ENCODE data around the gene HDHD2.
"Not testable (repeated sequence)": the region's sequence is repeated elsewhere in the genome, so short reads cannot be mapped to it uniquely, and the experiment has no call there.

HDHD2 gene

GRCh38 chr18:47150029-47150823, at the start of gene HDHD2:
TSS of gene HDHD2 (minus strand) at chr18:47150500. CDS start at chr18:47136439, 14,061 bp downstream.
- Histone ChIP-seq H3K9me3 (ENCODE audit: low read length) (no peaks in the 10 kb centered on the region), H3K4me1 (ENCODE audit: insufficient read depth, low read length) (peaks cover 16% of the 10 kb centered on the region), H2AFZ (ENCODE audit: low read depth, low read length) (peak within 1 kb of the TSS; percentile 56), H3K27me3 (ENCODE audit: insufficient read depth, low read length) (no peaks in the 10 kb centered on the region), H3K36me3 (ENCODE audit: insufficient read depth, low read length) (peaks cover 15% of the 10 kb centered on the region), H3K4me3 (ENCODE audit: low read length) (peak within 1 kb of the TSS; percentile 91)

- not testable (repeated sequence) for H3K4me3 ChIP-seq (ENCODE audit: low read length); H2AFZ ChIP-seq (ENCODE audit: low read depth, low read length); H3K36me3 ChIP-seq (ENCODE audit: insufficient read depth, low read length); H3K9me3 ChIP-seq (ENCODE audit: low read length); H3K4me1 ChIP-seq (ENCODE audit: insufficient read depth, low read length); H3K27me3 ChIP-seq (ENCODE audit: insufficient read depth, low read length)
These were observed 45.7 kb upstream of the HDHD2 start for GRCh38 chr18:47195961-47196360.

DNA sequence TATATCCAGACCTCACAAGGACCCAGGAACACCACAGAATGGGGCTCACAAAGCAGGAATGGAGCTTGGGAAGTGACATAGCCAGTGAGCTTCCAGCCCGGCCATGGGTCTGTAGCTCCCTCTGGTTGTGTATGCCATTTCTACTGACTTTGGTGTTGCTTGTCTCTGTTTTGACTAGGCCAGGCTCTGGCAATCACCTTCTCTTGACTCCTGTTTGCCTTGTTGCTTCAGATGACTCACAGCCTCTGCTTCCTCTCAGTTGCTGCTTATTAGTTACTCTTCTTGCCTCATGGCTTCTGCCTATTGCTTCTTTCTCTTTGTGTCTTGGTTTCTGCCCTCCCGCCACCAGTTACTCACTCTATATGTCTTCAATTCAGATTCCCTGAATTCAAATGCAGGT, 41.7 kb upstream of the HDHD2 start:
- Histone ChIP-seq H2AFZ (ENCODE audit: low read depth, low read length) (no peak overlapping the region), H3K9me3 (ENCODE audit: low read length) (no peaks in the 10 kb centered on the region), H3K4me1 (ENCODE audit: insufficient read depth, low read length) (no peaks in the 10 kb centered on the region), H3K36me3 (ENCODE audit: insufficient read depth, low read length) (no peaks in the 10 kb centered on the region), H3K27me3 (ENCODE audit: insufficient read depth, low read length) (no peaks in the 10 kb centered on the region), H3K4me3 (ENCODE audit: low read length) (no peak overlapping the region)

- Histone ChIP-seq H3K9me3 (ENCODE audit: low read length) (peaks cover 6% of the 10 kb centered on the region), H3K4me1 (ENCODE audit: insufficient read depth, low read length) (no peaks in the 10 kb centered on the region), H3K27me3 (ENCODE audit: insufficient read depth, low read length) (peaks cover 2% of the 10 kb centered on the region), H2AFZ (ENCODE audit: low read depth, low read length) (no peak overlapping the region), H3K4me3 (ENCODE audit: low read length) (no peak overlapping the region), H3K36me3 (ENCODE audit: insufficient read depth, low read length) (no peaks in the 10 kb centered on the region)
These were observed 37.4 kb upstream of the HDHD2 start for GRCh38 chr18:47187721-47188120.

DNA sequence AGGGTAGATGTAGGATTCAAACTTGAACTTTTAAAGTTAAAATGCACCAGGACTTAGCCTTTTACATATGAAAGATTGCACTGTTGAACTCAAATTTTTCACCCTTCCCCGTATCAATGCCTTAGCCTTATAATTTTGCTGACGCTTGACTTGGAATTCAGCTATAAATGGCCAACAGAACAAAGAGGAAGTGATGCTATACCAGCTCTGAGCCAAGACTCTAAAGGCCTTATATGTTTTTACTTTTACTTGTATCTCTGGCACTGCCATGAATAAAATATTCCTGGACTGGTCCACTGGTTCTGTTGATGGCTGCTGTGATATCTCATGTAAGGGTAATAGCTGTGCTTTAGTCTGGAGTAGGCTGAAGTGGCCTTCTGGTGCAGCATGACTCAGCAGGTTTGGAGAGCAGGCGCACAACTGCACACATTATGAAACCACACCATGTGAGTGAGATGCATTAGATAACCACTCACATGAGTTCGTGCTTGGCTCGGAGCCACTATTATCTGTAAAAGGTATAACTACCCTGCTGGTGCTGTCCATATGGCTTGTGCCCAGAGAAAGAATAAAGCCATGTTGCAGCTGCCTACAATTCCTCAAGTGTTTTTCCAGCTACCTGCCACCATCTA, 34.2 kb upstream of the HDHD2 start:
- Histone ChIP-seq H3K4me3 (ENCODE audit: low read length) (no peak overlapping the region), H2AFZ (ENCODE audit: low read depth, low read length) (no peak overlapping the region), H3K27me3 (ENCODE audit: insufficient read depth, low read length) (peaks cover 13% of the 10 kb centered on the region), H3K36me3 (ENCODE audit: insufficient read depth, low read length) (no peaks in the 10 kb centered on the region), H3K9me3 (ENCODE audit: low read length) (peaks cover 6% of the 10 kb centered on the region), H3K4me1 (ENCODE audit: insufficient read depth, low read length) (no peaks in the 10 kb centered on the region)

GRCh38 chr18:47182156-47182555, 31.9 kb upstream of the HDHD2 start:
- H2AFZ ChIP-seq (ENCODE audit: low read depth, low read length); H3K4me1 ChIP-seq (ENCODE audit: insufficient read depth, low read length); H3K9me3 ChIP-seq (ENCODE audit: low read length); H3K4me3 ChIP-seq (ENCODE audit: low read length); H3K36me3 ChIP-seq (ENCODE audit: insufficient read depth, low read length): not testable (repeated sequence)
- peaks cover 14% of the 10 kb centered on the region for H3K27me3 ChIP-seq (ENCODE audit: insufficient read depth, low read length)

GRCh38 chr18:47180765-47181164, 30.5 kb upstream of the HDHD2 start:
- Histone ChIP-seq H2AFZ (ENCODE audit: low read depth, low read length) (no peak overlapping the region), H3K27me3 (ENCODE audit: insufficient read depth, low read length) (peaks cover 14% of the 10 kb centered on the region), H3K36me3 (ENCODE audit: insufficient read depth, low read length) (no peaks in the 10 kb centered on the region), H3K9me3 (ENCODE audit: low read length) (peaks cover 6% of the 10 kb centered on the region), H3K4me3 (ENCODE audit: low read length) (no peak overlapping the region), H3K4me1 (ENCODE audit: insufficient read depth, low read length) (no peaks in the 10 kb centered on the region)

- H2AFZ ChIP-seq (ENCODE audit: low read depth, low read length): no peak overlapping the region
- H3K27me3 ChIP-seq (ENCODE audit: insufficient read depth, low read length): peaks cover 14% of the 10 kb centered on the region
- H3K4me3 ChIP-seq (ENCODE audit: low read length): no peak overlapping the region
- no peaks in the 10 kb centered on the region for H3K9me3 ChIP-seq (ENCODE audit: low read length)
- H3K4me1 ChIP-seq (ENCODE audit: insufficient read depth, low read length): peaks cover 7% of the 10 kb centered on the region
- no peaks in the 10 kb centered on the region for H3K36me3 ChIP-seq (ENCODE audit: insufficient read depth, low read length)
These were observed 29.2 kb upstream of the HDHD2 start for GRCh38 chr18:47179520-47179919.

GRCh38 chr18:47175898-47176575, 25.7 kb upstream of the HDHD2 start, which contains the start of gene IER3IP1:
TSS of gene IER3IP1 (minus strand) at chr18:47176364. CDS start at chr18:47176277, 87 bp downstream.
- no peaks in the 10 kb centered on the region for H3K9me3 ChIP-seq (ENCODE audit: low read length)
- peak within 1 kb of the TSS; percentile 96 for H3K4me3 ChIP-seq (ENCODE audit: low read length)
- peaks cover 7% of the 10 kb centered on the region for H3K4me1 ChIP-seq (ENCODE audit: insufficient read depth, low read length)
- H3K36me3 ChIP-seq (ENCODE audit: insufficient read depth, low read length): peaks cover 12% of the 10 kb centered on the region
- H2AFZ ChIP-seq (ENCODE audit: low read depth, low read length): peak within 1 kb of the TSS; percentile 98
- H3K27me3 ChIP-seq (ENCODE audit: insufficient read depth, low read length): peaks cover 9% of the 10 kb centered on the region

- Histone ChIP-seq H3K4me1 (ENCODE audit: insufficient read depth, low read length) (peaks cover 7% of the 10 kb centered on the region), H3K36me3 (ENCODE audit: insufficient read depth, low read length) (peaks cover 12% of the 10 kb centered on the region), H2AFZ (ENCODE audit: low read depth, low read length) (peak overlapping the region; percentile 98), H3K4me3 (ENCODE audit: low read length) (peak overlapping the region; percentile 96), H3K9me3 (ENCODE audit: low read length) (no peaks in the 10 kb centered on the region), H3K27me3 (ENCODE audit: insufficient read depth, low read length) (peaks cover 8% of the 10 kb centered on the region)
These were observed 25.1 kb upstream of the HDHD2 start for GRCh38 chr18:47175283-47175897.

GRCh38 chr18:47174545-47175116, 24.3 kb upstream of the HDHD2 start:
- H3K4me3 ChIP-seq (ENCODE audit: low read length): peak overlapping the region; percentile 96
- peaks cover 2% of the 10 kb centered on the region for H3K27me3 ChIP-seq (ENCODE audit: insufficient read depth, low read length)
- H3K9me3 ChIP-seq (ENCODE audit: low read length): no peaks in the 10 kb centered on the region
- no peak overlapping the region for H2AFZ ChIP-seq (ENCODE audit: low read depth, low read length)
- H3K4me1 ChIP-seq (ENCODE audit: insufficient read depth, low read length): peaks cover 7% of the 10 kb centered on the region
- peaks cover 12% of the 10 kb centered on the region for H3K36me3 ChIP-seq (ENCODE audit: insufficient read depth, low read length)

DNA sequence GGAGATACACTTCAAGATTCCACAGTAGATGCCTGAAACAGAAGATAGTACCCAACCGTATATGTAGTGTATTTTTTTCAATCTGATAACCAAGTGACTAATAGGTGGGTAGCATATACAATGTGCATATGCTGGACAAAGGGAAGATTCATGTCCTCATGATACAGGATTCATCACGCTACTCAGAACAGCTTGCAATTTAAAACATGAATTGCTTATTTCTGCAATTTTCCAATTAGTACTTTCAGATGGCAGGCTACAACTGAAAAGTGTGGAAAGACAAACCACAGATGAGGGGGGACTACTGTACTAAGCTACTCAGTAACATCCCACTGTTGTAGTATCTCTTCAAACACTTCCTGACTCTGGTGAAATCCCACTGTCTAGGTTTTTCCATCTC, 22.2 kb upstream of the HDHD2 start:
- no peak overlapping the region for H2AFZ ChIP-seq (ENCODE audit: low read depth, low read length)
- H3K9me3 ChIP-seq (ENCODE audit: low read length): no peaks in the 10 kb centered on the region
- H3K36me3 ChIP-seq (ENCODE audit: insufficient read depth, low read length): peaks cover 12% of the 10 kb centered on the region
- peaks cover 7% of the 10 kb centered on the region for H3K4me1 ChIP-seq (ENCODE audit: insufficient read depth, low read length)
- H3K4me3 ChIP-seq (ENCODE audit: low read length): no peak overlapping the region
- no peaks in the 10 kb centered on the region for H3K27me3 ChIP-seq (ENCODE audit: insufficient read depth, low read length)
